MM.1S (cell line): ENCODE measurements around the gene GPR183.

Experiments
- DNase-seq: peaks from one replicate; pipeline ENCODE4 v3.0.0-alpha.2; 2015
- H2AFZ ChIP-seq: fragments of 300-600 bp; sonication (generic); 2 replicates; pipeline ENCODE4 v1.6.0; 2016; ENCODE audit warnings: antibody characterized with exemption, low read length
- H3F3A ChIP-seq: fragments of 300-600 bp; sonication (generic); 2 replicates; pipeline ENCODE4 v1.6.1; 2016; ENCODE audit warnings: mild to moderate bottlenecking, antibody characterized with exemption, low read length, moderate library complexity, mixed read lengths; ENCODE audit not compliant: insufficient read depth
- H3K27ac ChIP-seq: fragments of 300-600 bp; sonication (generic); 2 replicates; pipeline ENCODE4 v1.5.1; 2016; ENCODE audit warnings: mild to moderate bottlenecking, low read length
- H3K27me3 ChIP-seq: fragments of 300-600 bp; sonication (generic); replicated peaks from 2 replicates; pipeline ENCODE4 v1.6.0; 2016; ENCODE audit warnings: low read length; ENCODE audit not compliant: insufficient read depth
- H3K36me3 ChIP-seq: fragments of 300-600 bp; sonication (generic); replicated peaks from 2 replicates; pipeline ENCODE4 v1.6.1; 2016; ENCODE audit warnings: mild to moderate bottlenecking, low read length, mixed read lengths; ENCODE audit not compliant: insufficient read depth
- H3K4me1 ChIP-seq: fragments of 300-600 bp; sonication (generic); 2 replicates; pipeline ENCODE4 v1.6.1; 2016; ENCODE audit warnings: low read length, mixed read lengths
- H3K4me2 ChIP-seq: fragments of 300-600 bp; sonication (generic); 2 replicates; pipeline ENCODE4 v1.6.0; 2016; ENCODE audit warnings: low read depth, low read length
- H3K4me3 ChIP-seq: fragments of 300-600 bp; sonication (generic); 2 replicates; pipeline ENCODE4 v1.5.1; 2016; ENCODE audit warnings: low read length, mixed read lengths
- H3K79me2 ChIP-seq: fragments of 300-600 bp; sonication (generic); 2 replicates; pipeline ENCODE4 v1.6.1; 2016; ENCODE audit warnings: mixed run types, low read length, mixed read lengths
- H3K9ac ChIP-seq: fragments of 300-600 bp; sonication (generic); 2 replicates; pipeline ENCODE4 v1.6.1; 2016; ENCODE audit warnings: low read length, mixed read lengths
- H3K9me2 ChIP-seq: fragments of 300-600 bp; sonication (generic); replicated peaks from 2 replicates; pipeline ENCODE4 v1.6.1; 2016; ENCODE audit warnings: mild to moderate bottlenecking, low read length, mixed read lengths; ENCODE audit not compliant: insufficient read depth
- H3K9me3 ChIP-seq: fragments of 300-600 bp; sonication (generic); replicated peaks from 2 replicates; pipeline ENCODE4 v1.6.1; 2016; ENCODE audit warnings: mild to moderate bottlenecking, low read length, mixed read lengths; ENCODE audit not compliant: insufficient read depth
- H4K20me1 ChIP-seq: fragments of 300-600 bp; sonication (generic); 2 replicates; pipeline ENCODE4 v1.6.1; 2016; ENCODE audit warnings: mild to moderate bottlenecking, low read length, moderate library complexity, mixed read lengths; ENCODE audit not compliant: insufficient read depth
- EZH2 ChIP-seq: fragments of 300-600 bp; sonication (generic); optimal IDR thresholded peaks from 2 replicates; pipeline ENCODE3; 2017; ENCODE audit warnings: low read depth, mild to moderate bottlenecking, antibody characterized with exemption, low read length, mixed read lengths
- EZH2phosphoT487 ChIP-seq: fragments of 300-600 bp; sonication (generic); IDR thresholded peaks from 2 replicates; pipeline ENCODE4 v1.6.1; 2018; ENCODE audit warnings: antibody characterized with exemption, low read length
- TF ChIP-seq, protein P1 (sequence below): fragments of 300-600 bp; sonication (generic); IDR thresholded peaks from 2 replicates; pipeline ENCODE4 v1.5.1; 2016; ENCODE audit warnings: antibody characterized with exemption, low read length, mixed read lengths

Gene GPR183

DNA sequence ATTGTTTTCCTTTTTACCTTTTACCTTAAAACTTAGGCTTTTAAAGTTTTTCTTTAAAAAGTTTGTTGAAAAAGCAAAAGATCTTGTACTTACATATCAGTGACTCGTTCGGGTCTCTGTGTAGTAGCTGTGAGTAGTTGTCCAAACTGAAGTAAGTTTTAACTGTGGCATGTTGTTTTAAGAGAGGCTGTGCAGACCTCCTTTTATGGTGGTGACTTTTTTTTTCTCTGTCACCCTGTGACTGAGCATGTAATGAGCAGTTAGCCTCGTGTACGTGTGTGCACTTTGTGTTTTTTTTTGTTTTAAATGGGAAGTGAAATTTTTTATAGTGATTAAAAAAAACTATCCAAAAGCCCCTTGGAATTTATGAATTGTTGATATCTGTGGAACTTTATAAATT is at the start of gene GPR183:
GPR183 (minus strand) TSS at position 153 of the 400 bp plus-strand sequence. CDS start 11,254 bp downstream, outside the sequence.
- DNase-seq: no peak
- H3K9ac ChIP-seq: no peak within 1 kb of the TSS

GRCh38 chr13:99356262-99357091 is 49.3 kb upstream of the GPR183 start:
- Histone ChIP-seq H3K27me3 (no peaks in the 10 kb centered on the region), H3K4me2 (peak overlapping the region; percentile 88), H3K9me2 (no peaks in the 10 kb centered on the region), H3K9me3 (no peaks in the 10 kb centered on the region), H3K27ac (peak overlapping the region; percentile 66), H3K4me3 (peak overlapping the region; percentile 22; the same call in 1 of the 2 replicates), H2AFZ (no peak overlapping the region), H3K79me2 (no peaks in the 10 kb centered on the region), H3K9ac (peak overlapping the region; percentile 44), H3K4me1 (peaks cover 23% of the 10 kb centered on the region), H3F3A (peaks cover 10% of the 10 kb centered on the region), H4K20me1 (no peaks in the 10 kb centered on the region), H3K36me3 (no peaks in the 10 kb centered on the region)
- no peak for TF ChIP-seq EZH2phosphoT487
- TF ChIP-seq, protein P1, sequence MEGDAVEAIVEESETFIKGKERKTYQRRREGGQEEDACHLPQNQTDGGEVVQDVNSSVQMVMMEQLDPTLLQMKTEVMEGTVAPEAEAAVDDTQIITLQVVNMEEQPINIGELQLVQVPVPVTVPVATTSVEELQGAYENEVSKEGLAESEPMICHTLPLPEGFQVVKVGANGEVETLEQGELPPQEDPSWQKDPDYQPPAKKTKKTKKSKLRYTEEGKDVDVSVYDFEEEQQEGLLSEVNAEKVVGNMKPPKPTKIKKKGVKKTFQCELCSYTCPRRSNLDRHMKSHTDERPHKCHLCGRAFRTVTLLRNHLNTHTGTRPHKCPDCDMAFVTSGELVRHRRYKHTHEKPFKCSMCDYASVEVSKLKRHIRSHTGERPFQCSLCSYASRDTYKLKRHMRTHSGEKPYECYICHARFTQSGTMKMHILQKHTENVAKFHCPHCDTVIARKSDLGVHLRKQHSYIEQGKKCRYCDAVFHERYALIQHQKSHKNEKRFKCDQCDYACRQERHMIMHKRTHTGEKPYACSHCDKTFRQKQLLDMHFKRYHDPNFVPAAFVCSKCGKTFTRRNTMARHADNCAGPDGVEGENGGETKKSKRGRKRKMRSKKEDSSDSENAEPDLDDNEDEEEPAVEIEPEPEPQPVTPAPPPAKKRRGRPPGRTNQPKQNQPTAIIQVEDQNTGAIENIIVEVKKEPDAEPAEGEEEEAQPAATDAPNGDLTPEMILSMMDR: no peak
- peak; percentile 87 for DNase-seq

More for the DNA sequence above, at the start of gene GPR183:
- no peaks in the 10 kb centered on the region for H3K9me2 ChIP-seq
- H3K27ac ChIP-seq: no peak within 1 kb of the TSS
- no peaks in the 10 kb centered on the region for H3K27me3 ChIP-seq
- H3K9me3 ChIP-seq: no peaks in the 10 kb centered on the region
- no peak within 1 kb of the TSS for H3K4me2 ChIP-seq
- H2AFZ ChIP-seq: no peak within 1 kb of the TSS
- no peak for TF ChIP-seq EZH2phosphoT487
- TF ChIP-seq, protein P1: no peak
- no peak for TF ChIP-seq EZH2
- no peaks in the 10 kb centered on the region for H3F3A ChIP-seq
- H3K4me3 ChIP-seq: no peak within 1 kb of the TSS
- no peaks in the 10 kb centered on the region for H3K4me1 ChIP-seq
- H4K20me1 ChIP-seq: no peaks in the 10 kb centered on the region
- no peaks in the 10 kb centered on the region for H3K36me3 ChIP-seq
- H3K79me2 ChIP-seq: no peaks in the 10 kb centered on the region

DNA sequence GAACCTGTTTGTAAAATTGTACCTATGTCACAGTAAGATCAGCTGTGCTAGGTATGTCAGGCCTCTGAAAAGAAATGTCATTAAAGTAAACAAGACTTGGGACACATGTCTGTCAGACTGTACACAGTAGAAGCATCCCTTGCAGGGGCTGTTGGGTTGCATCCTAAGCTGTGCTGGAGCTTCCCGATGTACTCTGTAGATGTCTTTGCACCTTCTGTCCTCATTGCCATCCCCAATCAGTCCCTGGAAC is 48.7 kb upstream of the GPR183 start:
- H3F3A ChIP-seq: peaks cover 10% of the 10 kb centered on the region
- peaks cover 23% of the 10 kb centered on the region for H3K4me1 ChIP-seq
- H2AFZ ChIP-seq: no peak overlapping the region
- DNase-seq: no peak
- TF ChIP-seq, protein P1: no peak
- TF ChIP-seq EZH2phosphoT487 (no peak), EZH2 (no peak)
- peak overlapping the region; percentile 66; the same call in 1 of the 2 replicates for H3K27ac ChIP-seq
- H3K36me3 ChIP-seq: no peaks in the 10 kb centered on the region
- H3K9ac ChIP-seq: peak overlapping the region; percentile 44
- no peaks in the 10 kb centered on the region for H3K9me2 ChIP-seq
- no peaks in the 10 kb centered on the region for H4K20me1 ChIP-seq
- no peaks in the 10 kb centered on the region for H3K27me3 ChIP-seq
- H3K4me3 ChIP-seq: peak overlapping the region; percentile 22; the same call in 1 of the 2 replicates
- no peaks in the 10 kb centered on the region for H3K79me2 ChIP-seq
- no peaks in the 10 kb centered on the region for H3K9me3 ChIP-seq
- H3K4me2 ChIP-seq: peak overlapping the region; percentile 88
